ENCODE data around the gene STAT3. TPM values are rescaled to one million over a fixed set of nuclear protein-coding genes. Genes with fewer than 3 reads are reported as not detected.
"Not testable (repeated sequence)": the region's sequence is repeated elsewhere in the genome, so short reads cannot be mapped to it uniquely, and the experiment has no call there.

Gene STAT3
- total RNA-seq, 1 donor from 2014 or later = 281 TPM

GRCh38 chr17:42304187-42305030 is 83.8 kb downstream of the STAT3 start:
- Mint-ChIP-seq H3K27me3 (ENCODE audit: unreplicated experiment) (no peaks in the 10 kb centered on the region), H3K36me3 (ENCODE audit: unreplicated experiment) (peaks cover 44% of the 10 kb centered on the region), H3K9me3 (ENCODE audit: unreplicated experiment) (no peaks in the 10 kb centered on the region), H3K4me1 (ENCODE audit: unreplicated experiment) (no peaks in the 10 kb centered on the region), H3K27ac (ENCODE audit: unreplicated experiment) (no peak overlapping the region), H3K4me3 (ENCODE audit: unreplicated experiment) (no peak overlapping the region)
- no peak for TF ChIP-seq CTCF (IDR thresholded peaks at IDR 0.05)
- no peak for DNase-seq (ENCODE audit: extremely low spot score, unreplicated experiment)

GRCh38 chr17:42303694-42304093 is 84.5 kb downstream of the STAT3 start:
- DNase-seq (ENCODE audit: extremely low spot score, unreplicated experiment) = no peak
- no peaks in the 10 kb centered on the region for H3K4me1 Mint-ChIP-seq (ENCODE audit: unreplicated experiment)
- no peak overlapping the region for H3K27ac Mint-ChIP-seq (ENCODE audit: unreplicated experiment)
- no peaks in the 10 kb centered on the region for H3K9me3 Mint-ChIP-seq (ENCODE audit: unreplicated experiment)
- H3K4me3 Mint-ChIP-seq (ENCODE audit: unreplicated experiment) = no peak overlapping the region
- no peak for TF ChIP-seq CTCF (IDR thresholded peaks at IDR 0.05)
- peaks cover 45% of the 10 kb centered on the region for H3K36me3 Mint-ChIP-seq (ENCODE audit: unreplicated experiment)
- H3K27me3 Mint-ChIP-seq (ENCODE audit: unreplicated experiment) = no peaks in the 10 kb centered on the region

- Mint-ChIP-seq H3K4me3 (ENCODE audit: unreplicated experiment) (no peak overlapping the region), H3K36me3 (ENCODE audit: unreplicated experiment) (peaks cover 44% of the 10 kb centered on the region), H3K9me3 (ENCODE audit: unreplicated experiment) (no peaks in the 10 kb centered on the region), H3K27me3 (ENCODE audit: unreplicated experiment) (no peaks in the 10 kb centered on the region), H3K27ac (ENCODE audit: unreplicated experiment) (no peak overlapping the region), H3K4me1 (ENCODE audit: unreplicated experiment) (no peaks in the 10 kb centered on the region)
- no peak for DNase-seq (ENCODE audit: extremely low spot score, unreplicated experiment)
- TF ChIP-seq CTCF (IDR thresholded peaks at IDR 0.05) = no peak
Observed at GRCh38 chr17:42301022-42301421, 87.2 kb downstream of the STAT3 start.

- DNase-seq (ENCODE audit: extremely low spot score, unreplicated experiment); H3K27ac Mint-ChIP-seq (ENCODE audit: unreplicated experiment); H3K9me3 Mint-ChIP-seq (ENCODE audit: unreplicated experiment); H3K27me3 Mint-ChIP-seq (ENCODE audit: unreplicated experiment); H3K4me1 Mint-ChIP-seq (ENCODE audit: unreplicated experiment); H3K4me3 Mint-ChIP-seq (ENCODE audit: unreplicated experiment): not testable (repeated sequence)
- peaks cover 51% of the 10 kb centered on the region for H3K36me3 Mint-ChIP-seq (ENCODE audit: unreplicated experiment)
Observed at GRCh38 chr17:42299913-42300312, 88.3 kb downstream of the STAT3 start.

GRCh38 chr17:42299361-42299760 is 88.9 kb downstream of the STAT3 start:
- not testable (repeated sequence) for H3K27me3 Mint-ChIP-seq (ENCODE audit: unreplicated experiment); H3K4me3 Mint-ChIP-seq (ENCODE audit: unreplicated experiment); H3K27ac Mint-ChIP-seq (ENCODE audit: unreplicated experiment); H3K9me3 Mint-ChIP-seq (ENCODE audit: unreplicated experiment); DNase-seq (ENCODE audit: extremely low spot score, unreplicated experiment)
- H3K4me1 Mint-ChIP-seq (ENCODE audit: unreplicated experiment) = peaks cover 10% of the 10 kb centered on the region
- peaks cover 46% of the 10 kb centered on the region for H3K36me3 Mint-ChIP-seq (ENCODE audit: unreplicated experiment)

GRCh38 chr17:42297775-42298174 is 90.5 kb downstream of the STAT3 start:
- not testable (repeated sequence) for H3K27ac Mint-ChIP-seq (ENCODE audit: unreplicated experiment); H3K27me3 Mint-ChIP-seq (ENCODE audit: unreplicated experiment); H3K9me3 Mint-ChIP-seq (ENCODE audit: unreplicated experiment); H3K4me3 Mint-ChIP-seq (ENCODE audit: unreplicated experiment); DNase-seq (ENCODE audit: extremely low spot score, unreplicated experiment)
- Mint-ChIP-seq H3K36me3 (ENCODE audit: unreplicated experiment) (peaks cover 42% of the 10 kb centered on the region), H3K4me1 (ENCODE audit: unreplicated experiment) (peaks cover 22% of the 10 kb centered on the region)
